ENCODE data around the gene RBM23.

DNA sequence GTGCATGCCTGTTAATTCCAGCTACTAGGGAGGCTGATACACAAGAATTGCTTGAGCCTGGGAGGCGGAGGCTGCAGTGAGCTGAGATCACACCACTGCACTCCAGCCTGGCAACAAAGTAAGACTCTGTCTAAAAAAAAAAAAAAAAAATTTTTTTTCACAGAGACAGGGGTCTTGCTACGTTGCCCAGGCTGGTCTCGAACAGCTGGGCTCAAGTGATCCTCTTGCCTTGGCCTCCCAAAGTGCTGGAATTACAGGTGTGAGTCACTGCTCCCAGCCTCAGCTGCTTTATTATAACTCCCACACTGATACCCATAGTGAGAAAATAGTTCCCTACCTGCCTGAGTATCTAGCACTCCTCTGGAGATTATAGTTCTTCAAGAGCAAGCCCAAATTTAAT, 26.7 kb upstream of the RBM23 start:
- TF ChIP-seq, protein P1, sequence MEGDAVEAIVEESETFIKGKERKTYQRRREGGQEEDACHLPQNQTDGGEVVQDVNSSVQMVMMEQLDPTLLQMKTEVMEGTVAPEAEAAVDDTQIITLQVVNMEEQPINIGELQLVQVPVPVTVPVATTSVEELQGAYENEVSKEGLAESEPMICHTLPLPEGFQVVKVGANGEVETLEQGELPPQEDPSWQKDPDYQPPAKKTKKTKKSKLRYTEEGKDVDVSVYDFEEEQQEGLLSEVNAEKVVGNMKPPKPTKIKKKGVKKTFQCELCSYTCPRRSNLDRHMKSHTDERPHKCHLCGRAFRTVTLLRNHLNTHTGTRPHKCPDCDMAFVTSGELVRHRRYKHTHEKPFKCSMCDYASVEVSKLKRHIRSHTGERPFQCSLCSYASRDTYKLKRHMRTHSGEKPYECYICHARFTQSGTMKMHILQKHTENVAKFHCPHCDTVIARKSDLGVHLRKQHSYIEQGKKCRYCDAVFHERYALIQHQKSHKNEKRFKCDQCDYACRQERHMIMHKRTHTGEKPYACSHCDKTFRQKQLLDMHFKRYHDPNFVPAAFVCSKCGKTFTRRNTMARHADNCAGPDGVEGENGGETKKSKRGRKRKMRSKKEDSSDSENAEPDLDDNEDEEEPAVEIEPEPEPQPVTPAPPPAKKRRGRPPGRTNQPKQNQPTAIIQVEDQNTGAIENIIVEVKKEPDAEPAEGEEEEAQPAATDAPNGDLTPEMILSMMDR (optimal IDR thresholded peaks at IDR 0.05 in 1 of 3, IDR thresholded peaks at IDR 0.05 in 1 of 3, conservative IDR thresholded peaks at IDR 0.05 in 1 of 3; ENCODE audit: extremely low read depth in 1 of 3, insufficient read depth in 2 of 3, low read length in 3 of 3) = no peak
- TF ChIP-seq EZH2 (IDR thresholded peaks at IDR 0.05; ENCODE audit: low read length) = no peak
